ENCODE measurements around the gene KIAA1586.

DNA sequence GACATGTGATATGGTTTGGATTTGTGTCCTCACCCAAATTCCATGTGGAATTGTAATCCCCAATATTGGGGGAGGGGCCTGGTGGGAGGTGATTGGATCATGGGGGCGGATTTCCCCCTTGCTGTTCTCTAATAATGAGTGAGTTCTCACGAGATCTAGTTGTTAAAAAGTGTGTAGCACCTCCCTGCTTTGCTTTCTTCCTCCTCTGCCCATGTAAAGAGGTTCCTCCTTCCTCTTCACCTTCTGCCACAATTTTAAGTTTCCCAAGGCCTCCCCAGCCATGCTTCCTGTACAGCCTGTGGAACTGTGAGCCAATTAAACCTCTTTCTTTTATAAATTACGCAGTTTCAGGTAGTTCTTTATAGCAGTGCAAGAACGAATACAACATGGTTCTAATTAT is 41.4 kb downstream of the KIAA1586 start:
- TF ChIP-seq, protein P1, sequence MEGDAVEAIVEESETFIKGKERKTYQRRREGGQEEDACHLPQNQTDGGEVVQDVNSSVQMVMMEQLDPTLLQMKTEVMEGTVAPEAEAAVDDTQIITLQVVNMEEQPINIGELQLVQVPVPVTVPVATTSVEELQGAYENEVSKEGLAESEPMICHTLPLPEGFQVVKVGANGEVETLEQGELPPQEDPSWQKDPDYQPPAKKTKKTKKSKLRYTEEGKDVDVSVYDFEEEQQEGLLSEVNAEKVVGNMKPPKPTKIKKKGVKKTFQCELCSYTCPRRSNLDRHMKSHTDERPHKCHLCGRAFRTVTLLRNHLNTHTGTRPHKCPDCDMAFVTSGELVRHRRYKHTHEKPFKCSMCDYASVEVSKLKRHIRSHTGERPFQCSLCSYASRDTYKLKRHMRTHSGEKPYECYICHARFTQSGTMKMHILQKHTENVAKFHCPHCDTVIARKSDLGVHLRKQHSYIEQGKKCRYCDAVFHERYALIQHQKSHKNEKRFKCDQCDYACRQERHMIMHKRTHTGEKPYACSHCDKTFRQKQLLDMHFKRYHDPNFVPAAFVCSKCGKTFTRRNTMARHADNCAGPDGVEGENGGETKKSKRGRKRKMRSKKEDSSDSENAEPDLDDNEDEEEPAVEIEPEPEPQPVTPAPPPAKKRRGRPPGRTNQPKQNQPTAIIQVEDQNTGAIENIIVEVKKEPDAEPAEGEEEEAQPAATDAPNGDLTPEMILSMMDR (conservative IDR thresholded peaks at IDR 0.05; ENCODE audit: low read depth, low read length) = no peak
- TF ChIP-seq EZH2 (IDR thresholded peaks at IDR 0.05; ENCODE audit: low read length, unreplicated experiment) = no peak
